Measurements from ENCODE around the gene RALGPS2. TPM values are rescaled to one million over a fixed set of nuclear protein-coding genes. Genes with fewer than 3 reads are reported as not detected.
A peak's percentile ranks its signal among the peaks of the same experiment; 100 is the strongest.

Gene RALGPS2
- total RNA-seq, 1 donor from 2014 or later: 207 TPM

DNA sequence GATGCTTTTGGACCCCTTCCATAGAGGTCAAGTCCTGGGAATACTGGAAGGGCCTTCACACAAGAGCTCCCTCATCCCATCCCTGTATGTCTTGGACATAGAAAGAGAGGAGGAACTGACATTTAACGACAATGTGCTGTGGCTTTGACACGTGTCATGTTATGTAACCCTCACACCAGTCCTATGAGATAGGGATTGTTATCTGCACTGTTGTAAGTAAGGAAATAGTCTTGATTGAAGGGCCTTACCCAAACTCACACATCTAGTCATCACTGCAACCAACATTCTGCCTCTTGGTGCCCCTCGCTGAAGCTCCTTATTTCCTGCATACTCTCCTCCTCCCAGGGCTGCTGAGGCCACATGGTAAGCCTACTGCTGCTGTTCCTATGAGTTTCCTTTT is 209.5 kb downstream of the RALGPS2 start:
- no peak for ATAC-seq (ENCODE audit: low read depth)
- DNase-seq: no peak
- POLR2A ChIA-PET: no interaction called here
- Mint-ChIP-seq H3K4me3 (no peak overlapping the region), H3K27me3 (no peaks in the 10 kb centered on the region), H3K4me1 (peaks cover 52% of the 10 kb centered on the region), H3K36me3 (ENCODE audit: low read depth) (no peaks in the 10 kb centered on the region), H3K9me3 (no peaks in the 10 kb centered on the region), H3K27ac (peak overlapping the region; percentile 61)
- CTCF ChIA-PET: no interaction called here
- TF ChIP-seq, protein P1, sequence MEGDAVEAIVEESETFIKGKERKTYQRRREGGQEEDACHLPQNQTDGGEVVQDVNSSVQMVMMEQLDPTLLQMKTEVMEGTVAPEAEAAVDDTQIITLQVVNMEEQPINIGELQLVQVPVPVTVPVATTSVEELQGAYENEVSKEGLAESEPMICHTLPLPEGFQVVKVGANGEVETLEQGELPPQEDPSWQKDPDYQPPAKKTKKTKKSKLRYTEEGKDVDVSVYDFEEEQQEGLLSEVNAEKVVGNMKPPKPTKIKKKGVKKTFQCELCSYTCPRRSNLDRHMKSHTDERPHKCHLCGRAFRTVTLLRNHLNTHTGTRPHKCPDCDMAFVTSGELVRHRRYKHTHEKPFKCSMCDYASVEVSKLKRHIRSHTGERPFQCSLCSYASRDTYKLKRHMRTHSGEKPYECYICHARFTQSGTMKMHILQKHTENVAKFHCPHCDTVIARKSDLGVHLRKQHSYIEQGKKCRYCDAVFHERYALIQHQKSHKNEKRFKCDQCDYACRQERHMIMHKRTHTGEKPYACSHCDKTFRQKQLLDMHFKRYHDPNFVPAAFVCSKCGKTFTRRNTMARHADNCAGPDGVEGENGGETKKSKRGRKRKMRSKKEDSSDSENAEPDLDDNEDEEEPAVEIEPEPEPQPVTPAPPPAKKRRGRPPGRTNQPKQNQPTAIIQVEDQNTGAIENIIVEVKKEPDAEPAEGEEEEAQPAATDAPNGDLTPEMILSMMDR (IDR thresholded peaks at IDR 0.05): no peak
- intact Hi-C loops (cut with micrococcal nuclease): no loop called here

DNA sequence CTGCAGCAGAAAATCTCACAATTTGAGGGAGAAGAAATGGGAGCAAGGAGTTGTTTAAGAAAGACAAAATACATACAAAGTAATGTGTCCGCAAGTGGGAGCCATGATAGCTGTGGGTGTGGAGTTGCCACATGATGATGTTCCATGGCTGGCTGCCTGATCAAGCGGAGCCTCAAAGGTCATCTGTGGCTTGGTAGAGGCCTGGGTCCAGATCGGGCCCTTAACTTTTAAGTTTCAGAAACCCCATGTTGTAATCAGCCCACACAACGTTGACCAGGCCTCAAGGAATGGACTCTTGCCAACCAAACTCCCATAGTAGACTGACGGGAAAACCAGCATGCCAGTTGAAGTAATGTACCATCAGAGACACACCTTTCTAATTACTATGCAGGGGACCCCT is 210.6 kb downstream of the RALGPS2 start:
- Mint-ChIP-seq H3K4me1 (peaks cover 42% of the 10 kb centered on the region), H3K27me3 (no peaks in the 10 kb centered on the region), H3K27ac (no peak overlapping the region), H3K9me3 (no peaks in the 10 kb centered on the region), H3K4me3 (no peak overlapping the region), H3K36me3 (ENCODE audit: low read depth) (no peaks in the 10 kb centered on the region)
- intact Hi-C loops (cut with micrococcal nuclease): no loop called here
- DNase-seq: no peak
- CTCF ChIA-PET: no interaction called here
- no peak for ATAC-seq (ENCODE audit: low read depth)
- POLR2A ChIA-PET: no interaction called here
- TF ChIP-seq, protein P1 (IDR thresholded peaks at IDR 0.05): no peak

DNA sequence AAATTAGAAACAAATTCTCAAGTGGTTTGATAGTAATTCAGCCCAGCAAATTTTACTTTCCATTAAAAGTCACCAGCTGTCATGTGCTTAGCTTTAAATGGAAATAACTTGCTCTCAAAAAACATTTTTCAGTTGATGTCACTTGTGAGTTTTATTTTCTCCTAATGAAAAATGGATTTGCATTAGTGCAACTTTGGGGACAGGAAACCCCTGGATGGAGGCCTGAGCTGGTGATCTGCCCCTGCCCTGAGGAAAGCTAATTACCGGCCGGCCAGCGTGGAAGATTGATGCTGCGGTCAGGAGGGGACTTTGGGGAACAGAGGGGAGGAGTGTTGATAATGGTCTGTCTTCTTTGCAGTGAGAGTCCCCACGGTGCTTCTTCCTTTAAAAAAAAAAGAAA is 212.7 kb downstream of the RALGPS2 start:
- Mint-ChIP-seq H3K36me3 (ENCODE audit: low read depth) (no peaks in the 10 kb centered on the region), H3K27ac (no peak overlapping the region), H3K27me3 (peaks cover 5% of the 10 kb centered on the region), H3K9me3 (no peaks in the 10 kb centered on the region), H3K4me3 (no peak overlapping the region), H3K4me1 (peaks cover 21% of the 10 kb centered on the region)
- no peak for ATAC-seq (ENCODE audit: low read depth)
- TF ChIP-seq, protein P1 (IDR thresholded peaks at IDR 0.05): no peak
- CTCF ChIA-PET: no interaction called here
- POLR2A ChIA-PET: no interaction called here
- DNase-seq: no peak
- intact Hi-C loops (cut with micrococcal nuclease): no loop called here

GRCh38 chr1:178938101-178938958 is 213.3 kb downstream of the RALGPS2 start:
- TF ChIP-seq, protein P1 (IDR thresholded peaks at IDR 0.05): no peak
- Mint-ChIP-seq H3K9me3 (no peaks in the 10 kb centered on the region), H3K4me1 (peaks cover 15% of the 10 kb centered on the region), H3K36me3 (ENCODE audit: low read depth) (no peaks in the 10 kb centered on the region), H3K27ac (no peak overlapping the region), H3K4me3 (no peak overlapping the region), H3K27me3 (peaks cover 5% of the 10 kb centered on the region)
- intact Hi-C loops (cut with micrococcal nuclease): no loop called here
- ChIA-PET POLR2A (no interaction called here), CTCF (no interaction called here)
- DNase-seq: no peak
- ATAC-seq (ENCODE audit: low read depth): no peak

DNA sequence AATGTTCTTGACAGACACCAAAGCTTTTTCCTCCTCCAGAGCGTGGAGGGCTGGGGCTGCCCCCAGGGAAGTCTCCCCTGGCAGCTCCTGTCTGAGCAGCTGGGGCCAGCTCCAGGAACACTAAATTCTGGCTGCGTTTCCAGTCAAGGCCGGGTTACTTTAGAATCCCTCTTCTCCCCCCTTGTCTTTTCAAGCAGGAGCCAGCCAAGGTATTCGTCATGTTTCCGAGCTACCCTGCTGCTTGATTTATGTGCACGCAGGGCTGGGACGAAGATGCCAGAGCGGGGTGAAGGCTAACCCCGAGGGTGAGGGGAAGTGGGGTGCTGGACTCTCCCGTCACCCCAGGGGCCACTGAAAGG is 213.9 kb downstream of the RALGPS2 start:
- Mint-ChIP-seq H3K9me3 (no peaks in the 10 kb centered on the region), H3K4me3 (no peak overlapping the region), H3K27ac (no peak overlapping the region), H3K4me1 (peaks cover 10% of the 10 kb centered on the region), H3K27me3 (peaks cover 5% of the 10 kb centered on the region), H3K36me3 (ENCODE audit: low read depth) (no peaks in the 10 kb centered on the region)
- ChIA-PET CTCF (no interaction called here), POLR2A (no interaction called here)
- TF ChIP-seq, protein P1 (IDR thresholded peaks at IDR 0.05): no peak
- ATAC-seq (ENCODE audit: low read depth): no peak
- intact Hi-C loops (cut with micrococcal nuclease): no loop called here
- no peak for DNase-seq
